ENCODE measurements around the gene NFIB. TPM values are rescaled to one million over a fixed set of nuclear protein-coding genes. Genes with fewer than 3 reads are reported as not detected.
A peak's percentile ranks its signal among the peaks of the same experiment; 100 is the strongest.

The NFIB gene
- total RNA-seq, 1 experiment from 2014 or later = 18.6 TPM

DNA sequence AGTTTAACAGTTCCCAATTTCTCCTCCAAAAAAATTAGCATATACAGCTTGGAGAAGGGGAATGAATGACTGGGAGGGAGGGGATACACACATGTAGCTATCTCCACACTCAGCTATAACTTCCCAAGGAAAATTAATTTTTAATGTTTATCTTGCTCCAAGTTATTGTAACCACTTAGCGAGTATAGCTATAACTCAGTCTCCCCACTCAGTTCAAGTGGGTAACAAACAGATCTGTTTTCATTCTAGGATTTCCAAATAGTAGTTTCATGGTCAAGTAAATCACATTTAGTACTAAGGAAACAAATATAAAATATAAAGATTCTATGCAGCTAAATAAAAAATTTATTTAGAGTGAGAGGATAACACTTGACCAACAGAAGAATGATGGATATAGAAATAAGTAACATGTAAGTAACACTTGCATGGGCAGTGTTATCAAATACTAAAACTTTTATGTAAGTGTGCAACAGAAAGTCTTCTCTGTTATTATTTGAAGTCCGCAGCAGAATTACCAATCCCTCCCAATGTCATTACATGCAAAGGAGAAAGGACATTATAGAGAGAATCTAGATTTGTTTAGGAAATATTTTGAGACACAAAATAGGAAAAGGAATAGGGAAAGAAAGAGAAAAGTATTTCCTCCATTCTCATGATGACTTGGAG is 10.2 kb upstream of the NFIB start:
- POLR2A ChIA-PET (ENCODE audit: unreplicated experiment) = no interaction called here
- CTCF ChIA-PET = no interaction called here

DNA sequence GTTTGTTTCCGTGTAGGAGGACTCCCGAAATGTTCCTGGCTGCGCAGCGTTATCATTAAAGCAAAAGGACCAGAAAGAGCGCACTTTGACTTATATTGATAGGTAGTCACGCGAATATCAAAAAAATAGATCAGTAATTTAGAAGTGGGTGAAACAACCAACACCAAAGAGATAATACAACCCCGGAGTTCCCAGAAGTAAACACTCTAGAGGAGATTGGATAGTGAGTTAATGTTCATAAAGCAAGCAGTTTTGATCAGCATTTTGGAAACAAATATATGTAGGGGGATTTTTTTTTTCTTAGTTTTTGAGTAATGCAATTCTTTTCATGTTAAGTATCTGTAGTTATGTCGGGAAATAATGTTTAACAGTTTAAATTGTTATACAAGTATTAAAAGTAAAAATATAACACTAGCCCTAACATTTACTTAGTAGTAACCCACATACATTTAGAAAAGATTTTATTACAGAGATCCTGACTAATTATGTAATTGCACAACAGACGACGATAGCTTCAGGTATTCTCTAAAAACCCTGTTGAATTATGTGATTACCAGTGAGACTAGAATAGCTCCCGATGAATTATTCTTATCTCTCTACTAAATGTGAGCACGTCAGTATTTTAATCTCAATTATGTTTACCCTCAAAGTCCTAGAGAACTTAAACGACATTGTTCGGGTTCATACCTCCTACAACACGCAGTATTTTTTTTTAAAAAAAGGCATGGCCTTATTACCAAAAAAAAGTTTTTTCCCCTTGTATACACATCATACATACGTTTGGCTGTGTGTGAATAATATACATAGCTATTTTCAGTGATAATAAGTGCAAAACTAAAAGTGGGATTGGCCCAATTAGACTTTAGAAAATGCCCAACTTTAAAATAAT is 9.4 kb upstream of the NFIB start:
- H3K9me2 ChIP-seq (replicated peaks; ENCODE audit: low read length) = no peaks in the 10 kb centered on the region
- BruUV-seq (replicated peaks) = TSS peak; percentile 79
- H3K27ac ChIP-seq (ENCODE audit: low read length) = peak overlapping the region; percentile 84
- POLR2A ChIA-PET (ENCODE audit: unreplicated experiment) = interaction anchor here (0.7 kb wide), 1 partner anchor 369 kb away, joined by 10 read pairs; no protein-coding TSS in a partner anchor
- H3K79me2 ChIP-seq (ENCODE audit: low read length) = peaks cover 29% of the 10 kb centered on the region
- no peaks in the 10 kb centered on the region for H3K27me3 ChIP-seq (ENCODE audit: low read length)
- H3K9ac ChIP-seq (ENCODE audit: low read length) = peak overlapping the region; percentile 97
- DNase-seq (peak; percentile 44), ATAC-seq (peak; percentile 1; the same call in 1 of the 2 replicates)
- no peaks in the 10 kb centered on the region for H3K9me3 ChIP-seq (ENCODE audit: low read length)
- H3F3A ChIP-seq (ENCODE audit: low read length, unreplicated experiment) = peaks cover 6% of the 10 kb centered on the region
- H3K4me1 ChIP-seq (ENCODE audit: insufficient read depth, low read length) = peaks cover 57% of the 10 kb centered on the region
- peak overlapping the region; percentile 89 for H2AFZ ChIP-seq (ENCODE audit: low read length)
- peak overlapping the region; percentile 86 for H3K4me3 ChIP-seq (ENCODE audit: low read length)
- H3K36me3 ChIP-seq (ENCODE audit: low read depth, low read length) = no peaks in the 10 kb centered on the region
- intact Hi-C loops (cut with micrococcal nuclease) = loop anchor here (5.0 to 10.0 kb wide), 3 partner anchors 94 to 969 kb away; no protein-coding TSS in a partner anchor
- H4K20me1 ChIP-seq (ENCODE audit: low read length) = no peaks in the 10 kb centered on the region
- CTCF ChIA-PET = no interaction called here
- TF ChIP-seq, protein P1, sequence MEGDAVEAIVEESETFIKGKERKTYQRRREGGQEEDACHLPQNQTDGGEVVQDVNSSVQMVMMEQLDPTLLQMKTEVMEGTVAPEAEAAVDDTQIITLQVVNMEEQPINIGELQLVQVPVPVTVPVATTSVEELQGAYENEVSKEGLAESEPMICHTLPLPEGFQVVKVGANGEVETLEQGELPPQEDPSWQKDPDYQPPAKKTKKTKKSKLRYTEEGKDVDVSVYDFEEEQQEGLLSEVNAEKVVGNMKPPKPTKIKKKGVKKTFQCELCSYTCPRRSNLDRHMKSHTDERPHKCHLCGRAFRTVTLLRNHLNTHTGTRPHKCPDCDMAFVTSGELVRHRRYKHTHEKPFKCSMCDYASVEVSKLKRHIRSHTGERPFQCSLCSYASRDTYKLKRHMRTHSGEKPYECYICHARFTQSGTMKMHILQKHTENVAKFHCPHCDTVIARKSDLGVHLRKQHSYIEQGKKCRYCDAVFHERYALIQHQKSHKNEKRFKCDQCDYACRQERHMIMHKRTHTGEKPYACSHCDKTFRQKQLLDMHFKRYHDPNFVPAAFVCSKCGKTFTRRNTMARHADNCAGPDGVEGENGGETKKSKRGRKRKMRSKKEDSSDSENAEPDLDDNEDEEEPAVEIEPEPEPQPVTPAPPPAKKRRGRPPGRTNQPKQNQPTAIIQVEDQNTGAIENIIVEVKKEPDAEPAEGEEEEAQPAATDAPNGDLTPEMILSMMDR (conservative IDR thresholded peaks at IDR 0.05; ENCODE audit: low read depth, low read length) = no peak
- TF ChIP-seq EZH2phosphoT487 (IDR thresholded peaks at IDR 0.05; ENCODE audit: borderline replicate concordance, low read length) = no peak
- no peak for TF ChIP-seq EZH2 (IDR thresholded peaks at IDR 0.05; ENCODE audit: low read length, unreplicated experiment)
- peak overlapping the region; percentile 97 for H3K4me2 ChIP-seq (ENCODE audit: low read length)

More for the DNA sequence above, 10.2 kb upstream of the NFIB start:
- TF ChIP-seq, protein P1 (conservative IDR thresholded peaks at IDR 0.05; ENCODE audit: low read depth, low read length) = no peak
- no peak for TF ChIP-seq EZH2 (IDR thresholded peaks at IDR 0.05; ENCODE audit: low read length, unreplicated experiment)
- TF ChIP-seq EZH2phosphoT487 (IDR thresholded peaks at IDR 0.05; ENCODE audit: borderline replicate concordance, low read length) = no peak
- Histone ChIP-seq H3K9me3 (ENCODE audit: low read length) (no peaks in the 10 kb centered on the region), H2AFZ (ENCODE audit: low read length) (no peak overlapping the region), H3K79me2 (ENCODE audit: low read length) (peaks cover 21% of the 10 kb centered on the region), H3K27me3 (ENCODE audit: low read length) (no peaks in the 10 kb centered on the region), H3K4me3 (ENCODE audit: low read length) (no peak overlapping the region), H3K9ac (ENCODE audit: low read length) (no peak overlapping the region), H3K4me1 (ENCODE audit: insufficient read depth, low read length) (peaks cover 50% of the 10 kb centered on the region), H3K36me3 (ENCODE audit: low read depth, low read length) (no peaks in the 10 kb centered on the region), H4K20me1 (ENCODE audit: low read length) (no peaks in the 10 kb centered on the region), H3K4me2 (ENCODE audit: low read length) (peak overlapping the region; percentile 97), H3K27ac (ENCODE audit: low read length) (no peak overlapping the region), H3F3A (ENCODE audit: low read length, unreplicated experiment) (peaks cover 6% of the 10 kb centered on the region), H3K9me2 (replicated peaks; ENCODE audit: low read length) (no peaks in the 10 kb centered on the region)
- BruUV-seq (replicated peaks) = no TSS peak
- DNase-seq (no peak), ATAC-seq (no peak)
- intact Hi-C loops (cut with micrococcal nuclease) = loop anchor here (5.0 to 10.0 kb wide), 3 partner anchors 93 to 969 kb away; no protein-coding TSS in a partner anchor

Data from PC-3 (cell line).